Measurements from ENCODE around the gene ME3. TPM values are rescaled to one million over a fixed set of nuclear protein-coding genes. Genes with fewer than 3 reads are reported as not detected.

Gene ME3
- total RNA-seq, 1 experiment from 2014 or later, result 35.3 TPM

GRCh38 chr11:86487671-86488070 lies 184.7 kb downstream of the ME3 start:
- intact Hi-C loops (cut with micrococcal nuclease; ENCODE audit: unreplicated experiment) (no loop called here), in situ Hi-C loops (cut with HindIII; ENCODE audit: low pct_unique_long_range_greater_than_20kb, low sequenced_read_pairs) (no loop called here)
- no peak for TF ChIP-seq CTCF (IDR thresholded peaks at IDR 0.05)
- TF ChIP-seq REST (IDR thresholded peaks at IDR 0.05; ENCODE audit: insufficient read depth in 1 of 2, low read depth in 2 of 2, low read length in 1 of 2), result no peak
- no peak for TF ChIP-seq TCF7L2 (IDR thresholded peaks at IDR 0.05; ENCODE audit: low read depth, low read length)
- TF ChIP-seq SIN3A (IDR thresholded peaks at IDR 0.05; ENCODE audit: borderline replicate concordance, insufficient read depth, low read depth, low read length), result no peak
- TF ChIP-seq POLR2AphosphoS5 (IDR thresholded peaks at IDR 0.05; ENCODE audit: low read depth, low read length), result no peak
- POLR2A ChIA-PET, result no interaction called here
- BruUV-seq (replicated peaks), result no TSS peak
- Histone ChIP-seq H3K4me1 (ENCODE audit: control insufficient read depth, insufficient read depth, low read length) (peaks cover 13% of the 10 kb centered on the region), H3K36me3 (ENCODE audit: control insufficient read depth, insufficient read depth, low read length) (no peaks in the 10 kb centered on the region), H3K27ac (ENCODE audit: low read length) (peak overlapping the region; percentile 60; the same call in 1 of the 2 replicates), H3K9me3 (ENCODE audit: control insufficient read depth, insufficient read depth, low read depth, low read length) (no peaks in the 10 kb centered on the region), H3K4me3 (ENCODE audit: low read depth in 2 of 2, low read length in 2 of 2) (no peak overlapping the region), H3K27me3 (ENCODE audit: control insufficient read depth, insufficient read depth, low read length) (no peaks in the 10 kb centered on the region)
- CTCF ChIA-PET, result no interaction called here
- ATAC-seq (no peak), DNase-seq (ENCODE audit: low read depth, low spot score) (no peak)

GRCh38 chr11:86486261-86487030 lies 186.0 kb downstream of the ME3 start:
- H3K27me3 ChIP-seq (ENCODE audit: control insufficient read depth, insufficient read depth, low read length), result no peaks in the 10 kb centered on the region
- ChIA-PET CTCF (no interaction called here), POLR2A (no interaction called here)
- no peaks in the 10 kb centered on the region for H3K9me3 ChIP-seq (ENCODE audit: control insufficient read depth, insufficient read depth, low read depth, low read length)
- in situ Hi-C loops (cut with HindIII; ENCODE audit: low pct_unique_long_range_greater_than_20kb, low sequenced_read_pairs), result no loop called here
- ATAC-seq (no peak), DNase-seq (ENCODE audit: low read depth, low spot score) (no peak)
- H3K4me3 ChIP-seq (ENCODE audit: low read depth in 2 of 2, low read length in 2 of 2), result no peak overlapping the region
- BruUV-seq (replicated peaks), result no TSS peak
- no peaks in the 10 kb centered on the region for H3K36me3 ChIP-seq (ENCODE audit: control insufficient read depth, insufficient read depth, low read length)
- H3K27ac ChIP-seq (ENCODE audit: low read length), result peak overlapping the region; percentile 60
- TF ChIP-seq SIN3A (IDR thresholded peaks at IDR 0.05; ENCODE audit: borderline replicate concordance, insufficient read depth, low read depth, low read length), result no peak
- TF ChIP-seq TCF7L2 (IDR thresholded peaks at IDR 0.05; ENCODE audit: low read depth, low read length), result no peak
- no peak for TF ChIP-seq CTCF (IDR thresholded peaks at IDR 0.05)
- TF ChIP-seq REST (IDR thresholded peaks at IDR 0.05; ENCODE audit: insufficient read depth in 1 of 2, low read depth in 2 of 2, low read length in 1 of 2), result no peak
- TF ChIP-seq POLR2AphosphoS5 (IDR thresholded peaks at IDR 0.05; ENCODE audit: low read depth, low read length), result no peak
- H3K4me1 ChIP-seq (ENCODE audit: control insufficient read depth, insufficient read depth, low read length), result peaks cover 13% of the 10 kb centered on the region
- intact Hi-C loops (cut with micrococcal nuclease; ENCODE audit: unreplicated experiment), result no loop called here
